ENCODE results near the gene GLIS1. TPM values are rescaled to one million over a fixed set of nuclear protein-coding genes. Genes with fewer than 3 reads are reported as not detected.
"Not testable (repeated sequence)": the region's sequence is repeated elsewhere in the genome, so short reads cannot be mapped to it uniquely, and the experiment has no call there.

Gene GLIS1
- polyA plus RNA-seq, 5 donors = 0.06 to 0.10 (median 0.06) TPM; not detected in 2

- DNase-seq = no peak
Measured at GRCh38 chr1:53654216-53655210, 84.5 kb downstream of the GLIS1 start.

- DNase-seq = no peak
Measured at GRCh38 chr1:53653631-53654030, 85.3 kb downstream of the GLIS1 start.

- DNase-seq = no peak
Measured at GRCh38 chr1:53653200-53653575, 85.8 kb downstream of the GLIS1 start.

GRCh38 chr1:53652441-53653199, 86.3 kb downstream of the GLIS1 start:
- DNase-seq = no peak

- no peak for DNase-seq
Measured at GRCh38 chr1:53651356-53651755, 87.6 kb downstream of the GLIS1 start.

GRCh38 chr1:53648516-53648915, 90.4 kb downstream of the GLIS1 start:
- no peak for DNase-seq

GRCh38 chr1:53647915-53648314, 91.0 kb downstream of the GLIS1 start:
- not testable (repeated sequence) for DNase-seq

GRCh38 chr1:53646732-53647131, 92.2 kb downstream of the GLIS1 start:
- no peak for DNase-seq

- no peak for DNase-seq
Measured at GRCh38 chr1:53645690-53646078, 93.3 kb downstream of the GLIS1 start.

GRCh38 chr1:53644909-53645689, 93.9 kb downstream of the GLIS1 start:
- DNase-seq = no peak

GRCh38 chr1:53644496-53644895, 94.5 kb downstream of the GLIS1 start:
- no peak for DNase-seq

GRCh38 chr1:53643881-53644390, 95.0 kb downstream of the GLIS1 start:
- DNase-seq = no peak

GRCh38 chr1:53643041-53643880, 95.7 kb downstream of the GLIS1 start:
- no peak for DNase-seq

GRCh38 chr1:53642607-53643006, 96.4 kb downstream of the GLIS1 start:
- DNase-seq = no peak

- DNase-seq = no peak
Measured at GRCh38 chr1:53642215-53642555, 96.8 kb downstream of the GLIS1 start.

GRCh38 chr1:53641481-53642214, 97.3 kb downstream of the GLIS1 start:
- no peak for DNase-seq

GRCh38 chr1:53640701-53641075, 98.3 kb downstream of the GLIS1 start:
- no peak for DNase-seq

- no peak for DNase-seq
Measured at GRCh38 chr1:53639996-53640700, 98.8 kb downstream of the GLIS1 start.

- DNase-seq = no peak
Measured at GRCh38 chr1:53639251-53639763, 99.7 kb downstream of the GLIS1 start.
